GM04504 (cell line): ENCODE results near the gene C15orf61.

Experiments
- DNase-seq: peaks from one replicate; pipeline ENCODE4 v3.0.0-alpha.2; 2012; ENCODE audit warnings: low read depth

Gene C15orf61

GRCh38 chr15:67512933-67513714 is 7.8 kb upstream of the C15orf61 start:
- no peak for DNase-seq

GRCh38 chr15:67515090-67515489 is 5.8 kb upstream of the C15orf61 start:
- no peak for DNase-seq

GRCh38 chr15:67515557-67515956 is 5.4 kb upstream of the C15orf61 start:
- no peak for DNase-seq

GRCh38 chr15:67520321-67521028 is 456 bp upstream of the C15orf61 start:
- no peak for DNase-seq

- DNase-seq = peak; percentile 42
Observed at GRCh38 chr15:67521783-67522568, 1.0 kb downstream of the C15orf61 start.

GRCh38 chr15:67523330-67523729 is 2.4 kb downstream of the C15orf61 start:
- no peak for DNase-seq

GRCh38 chr15:67524235-67524634 is 3.3 kb downstream of the C15orf61 start:
- DNase-seq = no peak

GRCh38 chr15:67528513-67528912 is 7.6 kb downstream of the C15orf61 start:
- no peak for DNase-seq

GRCh38 chr15:67531379-67531914 is 10.5 kb downstream of the C15orf61 start:
- no peak for DNase-seq

GRCh38 chr15:67533873-67534272 is 12.9 kb downstream of the C15orf61 start:
- DNase-seq = no peak

GRCh38 chr15:67534360-67534759 is 13.4 kb downstream of the C15orf61 start:
- no peak for DNase-seq

- no peak for DNase-seq
Observed at GRCh38 chr15:67537771-67538170, 16.8 kb downstream of the C15orf61 start.

GRCh38 chr15:67542420-67543347 is 21.8 kb downstream of the C15orf61 start, which contains the start of gene MAP2K5:
TSS of gene MAP2K5 (plus strand) at chr15:67542703. CDS start at chr15:67543336, 633 bp downstream.
- no peak for DNase-seq

GRCh38 chr15:67543348-67543718 is 22.4 kb downstream of the C15orf61 start:
- no peak for DNase-seq

- DNase-seq = no peak
Observed at GRCh38 chr15:67544475-67544874, 23.5 kb downstream of the C15orf61 start.

- no peak for DNase-seq
Observed at GRCh38 chr15:67545864-67546263, 24.9 kb downstream of the C15orf61 start.

GRCh38 chr15:67547064-67547463 is 26.1 kb downstream of the C15orf61 start:
- DNase-seq = no peak

GRCh38 chr15:67547836-67548235 is 26.9 kb downstream of the C15orf61 start:
- DNase-seq = no peak

- DNase-seq = no peak
Observed at GRCh38 chr15:67548236-67548852, 27.4 kb downstream of the C15orf61 start.

- DNase-seq = no peak
Observed at GRCh38 chr15:67548862-67549651, 28.1 kb downstream of the C15orf61 start.
